ENCODE data around the gene CEMIP.

The CEMIP gene

GRCh38 chr15:80976851-80977250, 197.7 kb downstream of the CEMIP start:
- peaks cover 6% of the 10 kb centered on the region for H4K20me1 ChIP-seq (ENCODE audit: insufficient read depth, low read length, poor library complexity, severe bottlenecking)
- no peak overlapping the region for H3K9ac ChIP-seq (ENCODE audit: low read depth, low read length, poor library complexity, severe bottlenecking)
- peaks cover 9% of the 10 kb centered on the region for H3K79me2 ChIP-seq (ENCODE audit: insufficient read depth, low read length)
- no peaks in the 10 kb centered on the region for H3K9me3 ChIP-seq (ENCODE audit: insufficient read depth, low read depth, low read length)
- peaks cover 5% of the 10 kb centered on the region for H3K4me1 ChIP-seq (ENCODE audit: insufficient read depth, low read length, poor library complexity, severe bottlenecking)
- H2AFZ ChIP-seq (ENCODE audit: low read length), result no peak overlapping the region
- H3K27me3 ChIP-seq (ENCODE audit: insufficient read depth, low read length, poor library complexity, severe bottlenecking), result no peaks in the 10 kb centered on the region
- H3F3A ChIP-seq (ENCODE audit: low read depth), result no peaks in the 10 kb centered on the region
- H3K4me2 ChIP-seq (ENCODE audit: low read depth, low read length, poor library complexity, severe bottlenecking), result no peak overlapping the region
- H3K36me3 ChIP-seq (ENCODE audit: insufficient read depth, low read length), result peaks cover 27% of the 10 kb centered on the region; the same call in 1 of the 2 replicates
- TF ChIP-seq CTCF (conservative IDR thresholded peaks at IDR 0.05; ENCODE audit: low read length) (no peak), EZH2phosphoT487 (IDR thresholded peaks at IDR 0.05; ENCODE audit: borderline replicate concordance) (no peak)
- no peak overlapping the region for H3K4me3 ChIP-seq (ENCODE audit: low read length, poor library complexity, severe bottlenecking)
- H3K9me2 ChIP-seq (replicated peaks; ENCODE audit: low read depth, low read length), result no peaks in the 10 kb centered on the region

GRCh38 chr15:80977627-80978036, 198.5 kb downstream of the CEMIP start:
- H3F3A ChIP-seq (ENCODE audit: low read depth), result no peaks in the 10 kb centered on the region
- peaks cover 8% of the 10 kb centered on the region for H3K4me1 ChIP-seq (ENCODE audit: insufficient read depth, low read length, poor library complexity, severe bottlenecking)
- H4K20me1 ChIP-seq (ENCODE audit: insufficient read depth, low read length, poor library complexity, severe bottlenecking), result peaks cover 6% of the 10 kb centered on the region
- no peaks in the 10 kb centered on the region for H3K27me3 ChIP-seq (ENCODE audit: insufficient read depth, low read length, poor library complexity, severe bottlenecking)
- H3K79me2 ChIP-seq (ENCODE audit: insufficient read depth, low read length), result peaks cover 13% of the 10 kb centered on the region
- TF ChIP-seq EZH2phosphoT487 (IDR thresholded peaks at IDR 0.05; ENCODE audit: borderline replicate concordance) (no peak), CTCF (conservative IDR thresholded peaks at IDR 0.05; ENCODE audit: low read length) (peak; percentile 72)
- peaks cover 27% of the 10 kb centered on the region; the same call in 1 of the 2 replicates for H3K36me3 ChIP-seq (ENCODE audit: insufficient read depth, low read length)
- no peak overlapping the region for H3K4me2 ChIP-seq (ENCODE audit: low read depth, low read length, poor library complexity, severe bottlenecking)
- no peak overlapping the region for H3K4me3 ChIP-seq (ENCODE audit: low read length, poor library complexity, severe bottlenecking)
- no peaks in the 10 kb centered on the region for H3K9me3 ChIP-seq (ENCODE audit: insufficient read depth, low read depth, low read length)
- H3K9me2 ChIP-seq (replicated peaks; ENCODE audit: low read depth, low read length), result no peaks in the 10 kb centered on the region
- no peak overlapping the region for H3K9ac ChIP-seq (ENCODE audit: low read depth, low read length, poor library complexity, severe bottlenecking)
- H2AFZ ChIP-seq (ENCODE audit: low read length), result no peak overlapping the region

- no peak overlapping the region for H3K4me3 ChIP-seq (ENCODE audit: low read length, poor library complexity, severe bottlenecking)
- peaks cover 23% of the 10 kb centered on the region for H3K79me2 ChIP-seq (ENCODE audit: insufficient read depth, low read length)
- no peak overlapping the region for H2AFZ ChIP-seq (ENCODE audit: low read length)
- no peaks in the 10 kb centered on the region for H3F3A ChIP-seq (ENCODE audit: low read depth)
- peaks cover 27% of the 10 kb centered on the region; the same call in 1 of the 2 replicates for H3K36me3 ChIP-seq (ENCODE audit: insufficient read depth, low read length)
- H3K9me3 ChIP-seq (ENCODE audit: insufficient read depth, low read depth, low read length), result no peaks in the 10 kb centered on the region
- H3K4me2 ChIP-seq (ENCODE audit: low read depth, low read length, poor library complexity, severe bottlenecking), result no peak overlapping the region
- H4K20me1 ChIP-seq (ENCODE audit: insufficient read depth, low read length, poor library complexity, severe bottlenecking), result peaks cover 9% of the 10 kb centered on the region
- peaks cover 8% of the 10 kb centered on the region for H3K4me1 ChIP-seq (ENCODE audit: insufficient read depth, low read length, poor library complexity, severe bottlenecking)
- H3K9me2 ChIP-seq (replicated peaks; ENCODE audit: low read depth, low read length), result no peaks in the 10 kb centered on the region
- H3K9ac ChIP-seq (ENCODE audit: low read depth, low read length, poor library complexity, severe bottlenecking), result no peak overlapping the region
- H3K27me3 ChIP-seq (ENCODE audit: insufficient read depth, low read length, poor library complexity, severe bottlenecking), result no peaks in the 10 kb centered on the region
- TF ChIP-seq CTCF (conservative IDR thresholded peaks at IDR 0.05; ENCODE audit: low read length) (no peak), EZH2phosphoT487 (IDR thresholded peaks at IDR 0.05; ENCODE audit: borderline replicate concordance) (no peak)
These were observed 199.6 kb downstream of the CEMIP start for GRCh38 chr15:80978685-80979329.

All from Loucy (cell line).